HFFc6 (cell line): ENCODE results near the gene ACAD11. TPM values are rescaled to one million over a fixed set of nuclear protein-coding genes. Genes with fewer than 3 reads are reported as not detected.

Source experiments
- DNase-seq: peaks from one replicate; pipeline ENCODE4 v3.0.0-alpha.2; 2018
- H3K27ac Mint-ChIP-seq: 2 replicates; pipeline ENCODE4 v1.8.0; 2020; ENCODE audit warnings: mild to moderate bottlenecking, mixed read lengths
- H3K27me3 Mint-ChIP-seq: 2 replicates; pipeline ENCODE4 v1.8.0; 2021; ENCODE audit warnings: mild to moderate bottlenecking, moderate library complexity, mixed read lengths; ENCODE audit not compliant: insufficient read depth
- H3K36me3 Mint-ChIP-seq: 2 replicates; pipeline ENCODE4 v1.8.0; 2021; ENCODE audit warnings: low read depth, mixed read lengths
- H3K4me1 Mint-ChIP-seq: 2 replicates; pipeline ENCODE4 v1.8.0; 2020; ENCODE audit warnings: low read depth, mixed read lengths
- H3K4me3 Mint-ChIP-seq: 2 replicates; pipeline ENCODE4 v1.8.0; 2020; ENCODE audit warnings: mild to moderate bottlenecking, moderate library complexity, mixed read lengths
- H3K9me3 Mint-ChIP-seq: 2 replicates; pipeline ENCODE4 v1.8.0; 2020; ENCODE audit warnings: mild to moderate bottlenecking, mixed read lengths
- CTCF ChIP-seq: fragments of 200-600 bp; sonication (generic); IDR thresholded peaks from 2 replicates; pipeline ENCODE4 v1.5.0; 2021; ENCODE audit warnings: antibody characterized with exemption, mild to moderate bottlenecking
- total RNA-seq, 6 experiments: library from RNA; stranded (reverse); fragmentation: NEBNext Ultra II Directional; extraction: Animal tissue kit (Norgen Biotek cat#: 25700); gene quantifications; 2 replicates in 1 of 6; 3 replicates in 5 of 6; pipeline ENCODE4 v1.2.3, GENCODE V29; 2021

The ACAD11 gene
- total RNA-seq, 6 experiments from 2014 or later = 13.3 to 18.5 (median 13.8) TPM

GRCh38 chr3:132587401-132587800, 72.2 kb downstream of the ACAD11 start:
- H3K4me3 Mint-ChIP-seq = no peak overlapping the region
- no peak for DNase-seq
- no peak overlapping the region for H3K27ac Mint-ChIP-seq
- peaks cover 29% of the 10 kb centered on the region for H3K36me3 Mint-ChIP-seq
- TF ChIP-seq CTCF = no peak
- H3K4me1 Mint-ChIP-seq = peaks cover 11% of the 10 kb centered on the region
- peaks cover 3% of the 10 kb centered on the region; the same call in 1 of the 2 replicates for H3K27me3 Mint-ChIP-seq
- no peaks in the 10 kb centered on the region for H3K9me3 Mint-ChIP-seq

GRCh38 chr3:132573797-132574211, 85.8 kb downstream of the ACAD11 start:
- H3K36me3 Mint-ChIP-seq = peaks cover 41% of the 10 kb centered on the region
- H3K4me1 Mint-ChIP-seq = peaks cover 28% of the 10 kb centered on the region
- H3K4me3 Mint-ChIP-seq = no peak overlapping the region
- peaks cover 10% of the 10 kb centered on the region for H3K9me3 Mint-ChIP-seq
- no peaks in the 10 kb centered on the region for H3K27me3 Mint-ChIP-seq
- H3K27ac Mint-ChIP-seq = no peak overlapping the region
- DNase-seq = no peak
- TF ChIP-seq CTCF = no peak

- H3K4me3 Mint-ChIP-seq = no peak overlapping the region
- peak overlapping the region; percentile 68 for H3K27ac Mint-ChIP-seq
- TF ChIP-seq CTCF = no peak
- peaks cover 10% of the 10 kb centered on the region for H3K9me3 Mint-ChIP-seq
- H3K4me1 Mint-ChIP-seq = peaks cover 35% of the 10 kb centered on the region
- peaks cover 28% of the 10 kb centered on the region for H3K36me3 Mint-ChIP-seq
- DNase-seq = no peak
- no peaks in the 10 kb centered on the region for H3K27me3 Mint-ChIP-seq
Measured at GRCh38 chr3:132570016-132570415, 89.6 kb downstream of the ACAD11 start.

GRCh38 chr3:132569580-132569979, 90.0 kb downstream of the ACAD11 start:
- Mint-ChIP-seq H3K27ac (peak overlapping the region; percentile 68), H3K4me1 (peaks cover 35% of the 10 kb centered on the region), H3K9me3 (peaks cover 10% of the 10 kb centered on the region), H3K36me3 (peaks cover 28% of the 10 kb centered on the region), H3K27me3 (no peaks in the 10 kb centered on the region), H3K4me3 (peak overlapping the region; percentile 11; the same call in 1 of the 2 replicates)
- peak; percentile 36 for DNase-seq
- no peak for TF ChIP-seq CTCF

- H3K4me1 Mint-ChIP-seq = peaks cover 35% of the 10 kb centered on the region
- peak overlapping the region; percentile 68 for H3K27ac Mint-ChIP-seq
- H3K27me3 Mint-ChIP-seq = no peaks in the 10 kb centered on the region
- H3K36me3 Mint-ChIP-seq = peaks cover 28% of the 10 kb centered on the region
- peaks cover 10% of the 10 kb centered on the region for H3K9me3 Mint-ChIP-seq
- 0 out of 2 replicates have a peak overlapping the region, but pooled peaks have one; percentile 11 for H3K4me3 Mint-ChIP-seq
- no peak for TF ChIP-seq CTCF
- peak; percentile 42 for DNase-seq
Measured at GRCh38 chr3:132569153-132569552, 90.5 kb downstream of the ACAD11 start.

- no peak overlapping the region for H3K4me3 Mint-ChIP-seq
- peaks cover 28% of the 10 kb centered on the region for H3K36me3 Mint-ChIP-seq
- no peak for TF ChIP-seq CTCF
- no peaks in the 10 kb centered on the region for H3K27me3 Mint-ChIP-seq
- DNase-seq = no peak
- peaks cover 10% of the 10 kb centered on the region for H3K9me3 Mint-ChIP-seq
- H3K27ac Mint-ChIP-seq = peak overlapping the region; percentile 68
- H3K4me1 Mint-ChIP-seq = peaks cover 31% of the 10 kb centered on the region
Measured at GRCh38 chr3:132568422-132568821, 91.2 kb downstream of the ACAD11 start.
